GM12878 (cell line): ENCODE results near the gene RPS3. TPM values are rescaled to one million over a fixed set of nuclear protein-coding genes. Genes with fewer than 3 reads are reported as not detected.

Experiments
- ATAC-seq: fragments of 200-7000 bp; cut with Tn5 transposase; 3 replicates; pipeline ENCODE4 v1.9.1; 2020; ENCODE audit warnings: mild to moderate bottlenecking, moderate library complexity
- BruUV-seq: library from RNA; stranded (reverse); fragments of 400-500 nt; replicated peaks from 2 replicates; lab custom pipeline; 2021; lab: Mats Ljungman, UMichigan
- CTCF ChIA-PET: fragments of 300-600 bp; sonication (Branson Sonifier 250); formaldehyde crosslinking; extraction: SDS; loops from one replicate; lab custom pipeline; 2021; ENCODE audit warnings: inconsistent platforms; lab: Yijun Ruan, JAX
- POLR2A ChIA-PET: fragments of 350-600 bp; formaldehyde crosslinking; extraction: SDS; loops from one replicate; lab custom pipeline; 2021; ENCODE audit warnings: inconsistent platforms; lab: Charles Lee
- RAD21 ChIA-PET: fragments of 300-600 bp; sonication (Branson Sonifier 250); formaldehyde crosslinking; loops from one replicate; lab custom pipeline; 2023; ENCODE audit warnings: antibody characterized with exemption; ENCODE audit not compliant: unreplicated experiment; lab: Charles Lee
- SMC1A ChIA-PET: fragments of 300-600 bp; sonication (Branson Sonifier 250); formaldehyde crosslinking; loops from one replicate; lab custom pipeline; 2023; ENCODE audit not compliant: unreplicated experiment, uncharacterized antibody; lab: Charles Lee
- DNase-seq: peaks from one replicate; pipeline ENCODE4 v3.0.0-alpha.2; 2011; ENCODE audit warnings: low read depth, low spot score
- FAIRE-seq: peaks from 3 replicates; lab custom pipeline; 2011; peaks lifted over from hg19 to GRCh38; lab: Jason Lieb, UNC
- H2AFZ ChIP-seq: 2 replicates; pipeline ENCODE4 v1.6.0; 2011; ENCODE audit warnings: low read depth, low read length, control low read depth; ENCODE audit not compliant: control insufficient read depth
- H3K27ac ChIP-seq: 2 replicates; pipeline ENCODE4 v1.5.1; 2011; ENCODE audit warnings: control low read depth; ENCODE audit not compliant: control insufficient read depth, insufficient read depth
- H3K27me3 ChIP-seq, 2 experiments: replicated peaks in 1 of 2; 2 replicates each; pipeline versions ENCODE4 v1.6.0 to v1.6.1; 2011; ENCODE audit warnings: low read length in 1 of 2; ENCODE audit not compliant: control insufficient read depth in 2 of 2, insufficient read depth in 2 of 2
- H3K36me3 ChIP-seq, 2 experiments: 2 replicates each; pipeline ENCODE4 v1.5.1; 2011; ENCODE audit warnings: low read length in 1 of 2; ENCODE audit not compliant: control insufficient read depth in 2 of 2, insufficient read depth in 2 of 2
- H3K4me1 ChIP-seq: 2 replicates; pipeline ENCODE4 v1.6.1; 2011; ENCODE audit warnings: mild to moderate bottlenecking, low read length, moderate library complexity, mixed read lengths; ENCODE audit not compliant: control insufficient read depth, insufficient read depth
- H3K4me2 ChIP-seq: 2 replicates; pipeline ENCODE4 v1.6.0; 2011; ENCODE audit warnings: control low read depth; ENCODE audit not compliant: control insufficient read depth, insufficient read depth
- H3K4me3 ChIP-seq: fragments of 200-600 bp; sonication (generic); 2 replicates; pipeline ENCODE4 v1.5.1; 2016
- H3K79me2 ChIP-seq: 2 replicates; pipeline ENCODE4 v1.6.0; 2011; ENCODE audit warnings: low read length; ENCODE audit not compliant: control insufficient read depth, insufficient read depth
- H3K9ac ChIP-seq: 2 replicates; pipeline ENCODE4 v1.8.0; 2011; ENCODE audit warnings: low read length, control low read depth, mixed read lengths; ENCODE audit not compliant: control insufficient read depth, insufficient read depth
- H3K9me3 ChIP-seq: replicated peaks from 3 replicates; pipeline ENCODE4 v1.5.1; 2011; ENCODE audit warnings: mild to moderate bottlenecking, low read length; ENCODE audit not compliant: control insufficient read depth, insufficient read depth
- H4K20me1 ChIP-seq: 2 replicates; pipeline ENCODE4 v1.6.0; 2011; ENCODE audit not compliant: control insufficient read depth, insufficient read depth
- ATF7 ChIP-seq: fragments of 450-650 bp; IDR thresholded peaks from 2 replicates; pipeline ENCODE4 v1.6.1; 2016; ENCODE audit warnings: low read depth, mild to moderate bottlenecking
- BACH1 ChIP-seq: fragments of 450-650 bp; IDR thresholded peaks from 2 replicates; pipeline ENCODE4 v1.6.1; 2017; ENCODE audit warnings: mild to moderate bottlenecking, borderline replicate concordance
- CBX3 ChIP-seq: fragments of 200-600 bp; sonication (generic); IDR thresholded peaks from 2 replicates; pipeline ENCODE4 v1.6.1; 2016; ENCODE audit warnings: low read depth, borderline replicate concordance
- CBX5 ChIP-seq: sonication (generic); IDR thresholded peaks from 2 replicates; pipeline ENCODE4 v1.6.1; 2016; ENCODE audit warnings: low read depth, moderate library complexity, mild to moderate bottlenecking, inconsistent platforms
- CEBPB ChIP-seq, 2 experiments: fragments of 150-350 bp in 1 of 2; IDR thresholded peaks; 2 replicates each; pipeline ENCODE4 v1.6.1; 2012 to 2014; ENCODE audit warnings: low read depth in 2 of 2, low read length in 2 of 2, borderline replicate concordance in 1 of 2, inconsistent platforms in 1 of 2
- CREB1 ChIP-seq: IDR thresholded peaks from 2 replicates; pipeline ENCODE4 v1.6.1; 2012; ENCODE audit warnings: low read depth, mild to moderate bottlenecking, inconsistent platforms
- E4F1 ChIP-seq: fragments of 450-650 bp; IDR thresholded peaks from 2 replicates; pipeline ENCODE4 v1.6.1; 2018; ENCODE audit warnings: borderline replicate concordance, mild to moderate bottlenecking; ENCODE audit not compliant: partially characterized antibody
- FOS ChIP-seq: IDR thresholded peaks from 3 replicates; pipeline ENCODE4 v1.6.1; 2011; ENCODE audit warnings: borderline replicate concordance; ENCODE audit not compliant: insufficient read length; ENCODE audit errors: extremely low read depth
- IKZF2 ChIP-seq, 2 experiments: fragments of 450-650 bp; IDR thresholded peaks; 2 replicates each; pipeline ENCODE4 v1.6.1; 2017; ENCODE audit warnings: mild to moderate bottlenecking in 2 of 2, moderate library complexity in 2 of 2
- NBN ChIP-seq: fragments of 450-650 bp; IDR thresholded peaks from 2 replicates; pipeline ENCODE4 v1.6.1; 2016
- PAX5 ChIP-seq: IDR thresholded peaks from 2 replicates; pipeline ENCODE4 v1.6.1; 2011; ENCODE audit warnings: low read depth, low read length, borderline replicate concordance
- PAX8 ChIP-seq: fragments of 450-650 bp; IDR thresholded peaks from 2 replicates; pipeline ENCODE4 v1.6.1; 2017; ENCODE audit warnings: mild to moderate bottlenecking, moderate library complexity
- SPI1 ChIP-seq: IDR thresholded peaks from 2 replicates; pipeline ENCODE4 v1.6.1; 2011; ENCODE audit warnings: low read depth, mild to moderate bottlenecking, low read length, moderate library complexity, borderline replicate concordance; ENCODE audit not compliant: insufficient read depth
- USF1 ChIP-seq: IDR thresholded peaks from 2 replicates; pipeline ENCODE4 v1.6.1; 2011; ENCODE audit warnings: borderline replicate concordance, low read depth, mild to moderate bottlenecking, moderate library complexity, mixed read lengths, low read length; ENCODE audit not compliant: insufficient read depth; ENCODE audit errors: extremely low read length
- WRNIP1 ChIP-seq: IDR thresholded peaks from 2 replicates; pipeline ENCODE4 v1.6.1; 2011; ENCODE audit warnings: low read depth, low read length, improper control_type of control experiment, borderline replicate concordance
- ZBED1 ChIP-seq: IDR thresholded peaks from 2 replicates; pipeline ENCODE4 v1.6.1; 2016; ENCODE audit warnings: borderline replicate concordance
- ZBTB11 ChIP-seq: fragments of 450-650 bp; formaldehyde crosslinking; IDR thresholded peaks from 2 replicates; pipeline ENCODE4 v1.5.0; 2022; ENCODE audit warnings: mild to moderate bottlenecking, missing genetic modification characterization
- WGBS: methylation state at CpG from one replicate; pipeline ENCODE4 v1.1.6; 2016; ENCODE audit warnings: low lambda C conversion rate; ENCODE audit not compliant: insufficient replicate concordance, insufficient coverage; ENCODE audit errors: missing lambda C conversion rate; 5-methylcytosine and 5-hydroxymethylcytosine counted together
- in situ Hi-C: fragments of 300-500 bp; cut with MboI; formaldehyde crosslinking; loops from 9 replicates; pipeline ENCODE4 v1.14.3; 2018; ENCODE audit warnings: mixed read lengths
- intact Hi-C: fragments of 100-400 bp; cut with micrococcal nuclease; formaldehyde crosslinking; loops from one replicate; pipeline ENCODE4 v1.14.2; 2022; ENCODE audit not compliant: unreplicated experiment
- polyA plus RNA-seq, 11 experiments: library from polyadenylated mRNA; depleted of rRNA in 4 of 11; unstranded in 6 of 11; stranded (reverse) in 5 of 11; fragments of >200 nt; fragmentation: Nextera tagmentation in 4 of 11; fragmentation: Illumina TruSeq in 1 of 11; extraction: Ambion mirVana in 4 of 11; extraction: Trizol in 1 of 11; gene quantifications; 1 replicate in 1 of 11; 2 replicates in 10 of 11; pipeline versions ENCODE4 v1.2.1 to v1.2.3, GENCODE V29; 2011 to 2016; ENCODE audit warnings: inconsistent platforms in 2 of 11, missing spikeins in 2 of 11, low read depth in 1 of 11
- total RNA-seq, 4 experiments: library from RNA; depleted of rRNA in 3 of 4; stranded (reverse); fragments of >200 nt in 3 of 4; fragmentation: Illumina TruSeq in 1 of 4; extraction: Trizol in 1 of 4; gene quantifications; 2 replicates each; pipeline versions ENCODE4 v1.2.1 to v1.2.3, GENCODE V29; 2013 to 2021

Gene RPS3
- total and polyA plus RNA-seq, 10 of the 15 experiments (the other 5 are each of a cell fraction or from before 2014, with no cell fraction given), result 2,127 to 9,556 (median 4,327) TPM

GRCh38 chr11:75443043-75443442, 43.7 kb downstream of the RPS3 start:
- FAIRE-seq, result no peak
- no peaks in the 10 kb centered on the region; a peak in 1 of 4 replicates for H3K27me3 ChIP-seq
- H2AFZ ChIP-seq, result no peak overlapping the region
- H3K4me2 ChIP-seq, result no peak overlapping the region
- ChIA-PET CTCF (interaction anchor here (0.9 to 9.1 kb wide), 6 partner anchors 9 to 163 kb away, joined by 3 to 288 read pairs (median 9); partner anchors contain the start of gene GDPD5), SMC1A (interaction anchor here (0.9 to 5.5 kb wide), 4 partner anchors 8 to 88 kb away, joined by 3 to 114 read pairs (median 6); no protein-coding TSS in a partner anchor), RAD21 (interaction anchor here (1.0 to 4.1 kb wide), 2 partner anchors 79 to 87 kb away, joined by 3 to 53 read pairs; no protein-coding TSS in a partner anchor), POLR2A (no interaction called here)
- 33% methylated on average over 12 of the region's 12 CpGs for WGBS
- no peak overlapping the region for H3K27ac ChIP-seq
- no peaks in the 10 kb centered on the region; the same call in 1 of the 2 replicates for H4K20me1 ChIP-seq
- no peak for ATAC-seq
- no peaks in the 10 kb centered on the region for H3K9me3 ChIP-seq
- H3K4me1 ChIP-seq, result no peaks in the 10 kb centered on the region
- BruUV-seq, result no TSS peak
- in situ Hi-C loops (no loop called here), intact Hi-C loops (loop anchor here (10.0 kb wide), 1 partner anchor 262 kb away; no protein-coding TSS in a partner anchor)
- DNase-seq, result no peak
- no peak overlapping the region for H3K4me3 ChIP-seq
- no peak overlapping the region for H3K9ac ChIP-seq
- H3K36me3 ChIP-seq, result no peaks in the 10 kb centered on the region; a peak in 1 of 4 replicates
- H3K79me2 ChIP-seq, result no peaks in the 10 kb centered on the region
- no peak for TF ChIP-seq USF1
- no peak for TF ChIP-seq BACH1
- no peak for TF ChIP-seq IKZF2 (IDR thresholded peaks at IDR 0.05)
- TF ChIP-seq ZBED1, result no peak
- no peak for TF ChIP-seq ZBTB11 (CRISPR knock-in tag)
- no peak for TF ChIP-seq SPI1
- no peak for TF ChIP-seq PAX5
- no peak for TF ChIP-seq ATF7
- no peak for TF ChIP-seq NBN
- no peak for TF ChIP-seq PAX8
- TF ChIP-seq E4F1, result no peak
- TF ChIP-seq CBX3, result no peak
- TF ChIP-seq FOS, result no peak
- no peak for TF ChIP-seq CREB1
- TF ChIP-seq CBX5, result no peak
- TF ChIP-seq CEBPB (IDR thresholded peaks at IDR 0.05; ENCODE audit: borderline replicate concordance in 1 of 2, low read depth in 2 of 2, low read length in 2 of 2), result no peak
- no peak for TF ChIP-seq WRNIP1
